HFF-Myc (cell line): ENCODE measurements around the gene MUTYH.

ENCODE experiments used
- DNase-seq: peaks from one replicate; pipeline ENCODE4 v3.0.0-alpha.2; 2011; ENCODE audit warnings: low read depth; ENCODE audit errors: extremely low read depth
- H3K4me3 ChIP-seq: replicated peaks from 2 replicates; pipeline ENCODE4 v1.5.1; 2011; ENCODE audit warnings: low read depth, mild to moderate bottlenecking, control low read depth, low read length
- CTCF ChIP-seq: IDR thresholded peaks from 2 replicates; pipeline ENCODE4 v1.5.1; 2012; ENCODE audit warnings: mild to moderate bottlenecking, low read depth, low read length, control low read depth; ENCODE audit errors: missing control alignments

Gene MUTYH

GRCh38 chr1:45305231-45305630, 35.0 kb downstream of the MUTYH start:
- no peak for DNase-seq
- TF ChIP-seq CTCF = no peak
- no peak overlapping the region for H3K4me3 ChIP-seq

- no peak for DNase-seq
- TF ChIP-seq CTCF = no peak
These were observed 35.7 kb downstream of the MUTYH start for GRCh38 chr1:45304311-45305081.

GRCh38 chr1:45303520-45304310, 36.5 kb downstream of the MUTYH start:
- peak overlapping the region; percentile 48 for H3K4me3 ChIP-seq
- peak; percentile 57 for TF ChIP-seq CTCF
- DNase-seq = peak; percentile 78

More at GRCh38 chr1:45304311-45305081, 35.7 kb downstream of the MUTYH start:
- peak overlapping the region; percentile 47 for H3K4me3 ChIP-seq

GRCh38 chr1:45302505-45303150, 37.6 kb downstream of the MUTYH start:
- no peak for DNase-seq
- TF ChIP-seq CTCF = no peak
- peak overlapping the region; percentile 48 for H3K4me3 ChIP-seq

GRCh38 chr1:45300669-45300997, 39.6 kb downstream of the MUTYH start:
- no peak for TF ChIP-seq CTCF
- DNase-seq = no peak
- H3K4me3 ChIP-seq = no peak overlapping the region

- DNase-seq = peak; percentile 45
- no peak overlapping the region for H3K4me3 ChIP-seq
- TF ChIP-seq CTCF = peak; percentile 68
These were observed 40.1 kb downstream of the MUTYH start for GRCh38 chr1:45299981-45300668.
